OCI-LY3 (cell line): ENCODE measurements around the gene MSL1.

ENCODE experiments used
- H2AFZ ChIP-seq: fragments of 200-600, 300-600 bp; shearing (Covaris generic); 2 replicates; pipeline ENCODE4 v1.6.0; 2014; ENCODE audit warnings: antibody characterized with exemption, low read depth, low read length
- H3K27ac ChIP-seq: fragments of 200-600, 300-600 bp; sonication (generic); 2 replicates; pipeline ENCODE4 v1.5.1; 2014; ENCODE audit warnings: mild to moderate bottlenecking, low read length, moderate library complexity, mixed read lengths
- H3K27me3 ChIP-seq: fragments of 200-600, 300-600 bp; sonication (generic); 2 replicates; pipeline ENCODE4 v1.6.1; 2014; ENCODE audit warnings: low read depth, low read length, mixed read lengths
- H3K36me3 ChIP-seq: fragments of 200-600, 300-600 bp; sonication (generic); replicated peaks from 2 replicates; pipeline ENCODE3; 2014; ENCODE audit warnings: low read depth, low read length, mixed read lengths
- H3K4me1 ChIP-seq: fragments of 300-600, 200-600 bp; sonication (generic); 2 replicates; pipeline ENCODE4 v1.6.1; 2014; ENCODE audit warnings: low read length, mixed read lengths
- H3K4me2 ChIP-seq: fragments of 200-600, 300-600 bp; sonication (generic); 2 replicates; pipeline ENCODE4 v1.6.1; 2014; ENCODE audit warnings: low read length, mixed read lengths
- H3K4me3 ChIP-seq: fragments of 300-600, 200-600 bp; sonication (generic); 2 replicates; pipeline ENCODE4 v1.5.1; 2014; ENCODE audit warnings: antibody characterized with exemption, mild to moderate bottlenecking, low read length, moderate library complexity
- H3K79me2 ChIP-seq: fragments of 300-600, 200-600 bp; shearing (Covaris generic); 2 replicates; pipeline ENCODE4 v1.6.1; 2014; ENCODE audit warnings: mild to moderate bottlenecking, low read length, mixed read lengths
- H3K9ac ChIP-seq: fragments of 300-600, 200-600 bp; shearing (Covaris generic); 2 replicates; pipeline ENCODE4 v1.6.0; 2014; ENCODE audit warnings: mild to moderate bottlenecking, low read length, moderate library complexity
- H3K9me3 ChIP-seq: fragments of 200-600, 300-600 bp; shearing (Covaris generic); 2 replicates; pipeline ENCODE4 v1.6.1; 2014; ENCODE audit warnings: low read length, mixed read lengths; ENCODE audit not compliant: insufficient read depth
- H4K20me1 ChIP-seq: fragments of 200-600, 300-600 bp; sonication (generic); 2 replicates; pipeline ENCODE4 v1.6.1; 2016; ENCODE audit warnings: low read length, mixed read lengths; ENCODE audit not compliant: insufficient read depth
- CTCF ChIP-seq: fragments of 200-600, 300-600 bp; sonication (generic); IDR thresholded peaks from 2 replicates; pipeline ENCODE4 v1.5.1; 2014; ENCODE audit warnings: antibody characterized with exemption, low read length, low read depth
- EZH2phosphoT487 ChIP-seq: fragments of 200-600 bp; shearing (Covaris generic); IDR thresholded peaks from 2 replicates; pipeline ENCODE4 v1.6.1; 2018; ENCODE audit warnings: antibody characterized with exemption, mixed run types, low read depth

The MSL1 gene

GRCh38 chr17:40073454-40074174 is 48.2 kb upstream of the MSL1 start:
- Histone ChIP-seq H3K4me2 (no peak overlapping the region), H3K4me1 (peaks cover 31% of the 10 kb centered on the region), H2AFZ (no peak overlapping the region), H3K27ac (no peak overlapping the region), H3K27me3 (no peaks in the 10 kb centered on the region), H3K9me3 (no peaks in the 10 kb centered on the region), H3K4me3 (no peak overlapping the region), H3K36me3 (no peaks in the 10 kb centered on the region), H4K20me1 (no peaks in the 10 kb centered on the region), H3K9ac (no peak overlapping the region), H3K79me2 (no peaks in the 10 kb centered on the region; the same call in 1 of the 2 replicates)
- TF ChIP-seq CTCF = no peak
- TF ChIP-seq EZH2phosphoT487 = no peak

DNA sequence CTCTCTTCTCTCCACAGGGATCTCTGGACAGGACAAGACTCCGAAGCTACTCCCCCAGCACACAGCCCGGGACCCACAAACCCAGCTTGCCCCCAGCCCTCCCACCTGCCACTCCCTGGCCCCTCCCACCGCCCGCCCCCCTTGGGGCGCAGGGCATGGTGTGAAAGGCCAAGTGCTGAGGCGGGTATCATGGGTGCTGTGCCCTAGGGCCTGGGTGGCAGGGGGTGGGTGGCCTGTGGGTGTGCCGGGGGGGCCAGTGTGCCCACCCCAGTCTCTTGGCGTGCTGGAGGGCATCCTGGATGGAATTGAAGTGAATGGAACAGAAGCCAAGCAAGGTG is 47.6 kb upstream of the MSL1 start:
- no peak overlapping the region for H3K4me2 ChIP-seq
- no peak overlapping the region for H3K4me3 ChIP-seq
- H2AFZ ChIP-seq = no peak overlapping the region
- H3K9me3 ChIP-seq = no peaks in the 10 kb centered on the region
- H4K20me1 ChIP-seq = no peaks in the 10 kb centered on the region
- no peak for TF ChIP-seq EZH2phosphoT487
- TF ChIP-seq CTCF = no peak
- H3K9ac ChIP-seq = no peak overlapping the region
- H3K27ac ChIP-seq = no peak overlapping the region
- H3K27me3 ChIP-seq = no peaks in the 10 kb centered on the region
- H3K4me1 ChIP-seq = peaks cover 25% of the 10 kb centered on the region
- H3K36me3 ChIP-seq = no peaks in the 10 kb centered on the region
- H3K79me2 ChIP-seq = no peaks in the 10 kb centered on the region; the same call in 1 of the 2 replicates

- no peak overlapping the region for H3K4me2 ChIP-seq
- H2AFZ ChIP-seq = no peak overlapping the region
- no peak overlapping the region for H3K27ac ChIP-seq
- no peaks in the 10 kb centered on the region for H3K36me3 ChIP-seq
- no peaks in the 10 kb centered on the region for H4K20me1 ChIP-seq
- no peaks in the 10 kb centered on the region for H3K27me3 ChIP-seq
- peaks cover 18% of the 10 kb centered on the region for H3K4me1 ChIP-seq
- H3K9ac ChIP-seq = no peak overlapping the region
- no peak overlapping the region for H3K4me3 ChIP-seq
- H3K9me3 ChIP-seq = no peaks in the 10 kb centered on the region
- TF ChIP-seq EZH2phosphoT487 = no peak
- H3K79me2 ChIP-seq = no peaks in the 10 kb centered on the region
These were observed 46.9 kb upstream of the MSL1 start for GRCh38 chr17:40074871-40075200.

DNA sequence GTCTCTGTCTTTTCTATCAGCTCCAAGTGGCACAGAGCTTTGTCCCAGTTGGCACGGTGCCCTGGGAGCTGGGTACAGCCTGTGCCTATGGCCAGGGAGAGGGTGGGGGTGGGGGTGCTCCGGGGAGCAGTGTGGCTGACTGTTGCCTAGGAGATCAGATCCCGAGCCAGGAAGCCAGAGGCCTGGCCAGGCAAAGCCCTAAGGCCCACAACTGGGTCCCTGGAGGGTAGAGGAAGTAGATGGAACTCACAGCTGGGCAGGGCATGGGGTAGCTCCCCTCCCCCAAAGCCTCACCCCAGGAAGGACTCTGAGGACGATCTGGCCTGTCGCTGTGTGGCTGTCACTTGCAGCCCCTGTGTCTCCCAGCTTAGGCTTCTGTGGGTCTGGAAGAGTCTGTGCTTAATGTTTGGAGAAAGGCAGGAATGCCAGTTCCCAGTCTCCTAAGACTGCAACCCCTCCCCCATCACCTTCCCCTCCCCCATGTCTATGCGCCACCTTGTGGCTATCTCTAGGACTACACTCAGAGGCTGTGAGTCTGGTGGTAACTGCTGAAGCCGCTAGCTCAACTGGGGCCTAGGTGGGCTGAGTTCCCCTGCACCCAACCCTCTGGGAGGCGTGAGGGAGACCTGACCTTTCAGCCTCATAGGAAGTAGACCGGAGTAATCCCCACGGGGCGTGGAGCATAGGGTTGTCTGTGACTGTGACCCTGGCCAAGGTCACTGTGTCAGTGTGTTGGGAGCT is 46.4 kb upstream of the MSL1 start:
- no peak overlapping the region for H3K27ac ChIP-seq
- no peak overlapping the region for H3K9ac ChIP-seq
- H3K4me1 ChIP-seq = peaks cover 13% of the 10 kb centered on the region
- H3K4me3 ChIP-seq = no peak overlapping the region
- H4K20me1 ChIP-seq = no peaks in the 10 kb centered on the region
- no peaks in the 10 kb centered on the region for H3K79me2 ChIP-seq
- no peak overlapping the region for H3K4me2 ChIP-seq
- no peaks in the 10 kb centered on the region for H3K36me3 ChIP-seq
- H3K27me3 ChIP-seq = no peaks in the 10 kb centered on the region
- no peaks in the 10 kb centered on the region for H3K9me3 ChIP-seq
- no peak overlapping the region for H2AFZ ChIP-seq
- TF ChIP-seq EZH2phosphoT487 (no peak), CTCF (peak; percentile 94)
